ENCODE results near the gene FTH1. TPM values are rescaled to one million over a fixed set of nuclear protein-coding genes. Genes with fewer than 3 reads are reported as not detected.

FTH1 gene
- total RNA-seq, 2 donors from 2014 or later: 2,226 to 2,809 TPM

GRCh38 chr11:61924064-61924455 lies 43.4 kb downstream of the FTH1 start:
- TF ChIP-seq, protein P1, sequence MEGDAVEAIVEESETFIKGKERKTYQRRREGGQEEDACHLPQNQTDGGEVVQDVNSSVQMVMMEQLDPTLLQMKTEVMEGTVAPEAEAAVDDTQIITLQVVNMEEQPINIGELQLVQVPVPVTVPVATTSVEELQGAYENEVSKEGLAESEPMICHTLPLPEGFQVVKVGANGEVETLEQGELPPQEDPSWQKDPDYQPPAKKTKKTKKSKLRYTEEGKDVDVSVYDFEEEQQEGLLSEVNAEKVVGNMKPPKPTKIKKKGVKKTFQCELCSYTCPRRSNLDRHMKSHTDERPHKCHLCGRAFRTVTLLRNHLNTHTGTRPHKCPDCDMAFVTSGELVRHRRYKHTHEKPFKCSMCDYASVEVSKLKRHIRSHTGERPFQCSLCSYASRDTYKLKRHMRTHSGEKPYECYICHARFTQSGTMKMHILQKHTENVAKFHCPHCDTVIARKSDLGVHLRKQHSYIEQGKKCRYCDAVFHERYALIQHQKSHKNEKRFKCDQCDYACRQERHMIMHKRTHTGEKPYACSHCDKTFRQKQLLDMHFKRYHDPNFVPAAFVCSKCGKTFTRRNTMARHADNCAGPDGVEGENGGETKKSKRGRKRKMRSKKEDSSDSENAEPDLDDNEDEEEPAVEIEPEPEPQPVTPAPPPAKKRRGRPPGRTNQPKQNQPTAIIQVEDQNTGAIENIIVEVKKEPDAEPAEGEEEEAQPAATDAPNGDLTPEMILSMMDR (conservative IDR thresholded peaks at IDR 0.05): no peak
- no peaks in the 10 kb centered on the region for H3K27me3 ChIP-seq (ENCODE audit: control insufficient read depth, insufficient read depth, low read length, poor library complexity, severe bottlenecking)
- H3K9ac ChIP-seq (ENCODE audit: extremely low read depth, low read length, poor library complexity, severe bottlenecking): no peak overlapping the region
- Mint-ChIP-seq H3K9me3 (no peaks in the 10 kb centered on the region), H3K4me3 (no peak overlapping the region), H3K4me1 (peaks cover 42% of the 10 kb centered on the region), H3K36me3 (ENCODE audit: low read depth) (no peaks in the 10 kb centered on the region), H3K27ac (peak overlapping the region; percentile 44), H3K27me3 (ENCODE audit: insufficient read depth) (peaks cover 1% of the 10 kb centered on the region)
- DNase-seq: no peak
- H3K9me3 ChIP-seq (ENCODE audit: control insufficient read depth, low read length): no peaks in the 10 kb centered on the region
- H3K4me3 ChIP-seq (ENCODE audit: low read length): no peak overlapping the region
- whole genome bisulfite sequencing, 2 experiments (ENCODE audit: insufficient coverage in 1 of 2, insufficient read length in 1 of 2): 91 to 93% methylated on average over 5 to 6 of the region's 6 CpGs
- H3K36me3 ChIP-seq (ENCODE audit: control insufficient read depth, insufficient read depth, low read length): no peaks in the 10 kb centered on the region
- peaks cover 17% of the 10 kb centered on the region for H3K4me1 ChIP-seq (ENCODE audit: control insufficient read depth, insufficient read depth, low read length)
- no peak overlapping the region for H3K27ac ChIP-seq (ENCODE audit: low read depth, low read length)

- Mint-ChIP-seq H3K9me3 (no peaks in the 10 kb centered on the region), H3K4me1 (peaks cover 48% of the 10 kb centered on the region), H3K27me3 (ENCODE audit: insufficient read depth) (peaks cover 7% of the 10 kb centered on the region), H3K4me3 (peak overlapping the region; percentile 15), H3K27ac (peak overlapping the region; percentile 88), H3K36me3 (ENCODE audit: low read depth) (no peaks in the 10 kb centered on the region)
- WGBS, 2 experiments (ENCODE audit: insufficient coverage in 1 of 2, insufficient read length in 1 of 2): 51 to 54% methylated on average over 8 to 18 of the region's 18 CpGs
- no peak overlapping the region for H3K27ac ChIP-seq (ENCODE audit: low read depth, low read length)
- H3K27me3 ChIP-seq (ENCODE audit: control insufficient read depth, insufficient read depth, low read length, poor library complexity, severe bottlenecking): peaks cover 1% of the 10 kb centered on the region
- H3K9ac ChIP-seq (ENCODE audit: extremely low read depth, low read length, poor library complexity, severe bottlenecking): peak overlapping the region; percentile 29
- H3K36me3 ChIP-seq (ENCODE audit: control insufficient read depth, insufficient read depth, low read length): no peaks in the 10 kb centered on the region
- peaks cover 17% of the 10 kb centered on the region for H3K4me1 ChIP-seq (ENCODE audit: control insufficient read depth, insufficient read depth, low read length)
- no peak overlapping the region for H3K4me3 ChIP-seq (ENCODE audit: low read length)
- H3K9me3 ChIP-seq (ENCODE audit: control insufficient read depth, low read length): no peaks in the 10 kb centered on the region
- DNase-seq: peak; percentile 81
- TF ChIP-seq, protein P1 (conservative IDR thresholded peaks at IDR 0.05): no peak
Measured at GRCh38 chr11:61923166-61924063, 44.0 kb downstream of the FTH1 start.

DNA sequence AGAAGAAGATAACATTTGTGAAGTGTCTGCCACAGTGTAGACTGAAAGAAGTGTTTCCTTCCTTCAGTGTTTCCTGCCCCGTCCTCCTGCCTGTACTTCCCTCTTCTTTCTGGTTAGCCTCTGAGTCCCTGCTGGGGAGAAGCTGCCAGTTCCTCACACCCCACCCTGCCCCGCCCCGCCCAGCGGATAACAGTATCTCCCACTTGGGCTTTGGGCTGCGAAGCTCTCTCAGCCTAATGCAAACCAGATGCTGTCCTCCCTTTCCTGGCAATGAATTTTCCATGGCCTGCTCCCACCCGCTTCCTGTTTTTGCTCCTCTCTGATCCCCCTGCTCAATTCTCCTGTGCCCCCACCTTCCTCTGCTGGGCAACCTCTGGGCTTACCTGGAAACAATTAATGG lies 44.9 kb downstream of the FTH1 start:
- H3K27me3 ChIP-seq (ENCODE audit: control insufficient read depth, insufficient read depth, low read length, poor library complexity, severe bottlenecking): peaks cover 10% of the 10 kb centered on the region
- no peak overlapping the region for H3K9ac ChIP-seq (ENCODE audit: extremely low read depth, low read length, poor library complexity, severe bottlenecking)
- H3K9me3 ChIP-seq (ENCODE audit: control insufficient read depth, low read length): no peaks in the 10 kb centered on the region
- Mint-ChIP-seq H3K36me3 (ENCODE audit: low read depth) (no peaks in the 10 kb centered on the region), H3K27me3 (ENCODE audit: insufficient read depth) (peaks cover 15% of the 10 kb centered on the region), H3K27ac (peak overlapping the region; percentile 88), H3K9me3 (no peaks in the 10 kb centered on the region), H3K4me3 (peak overlapping the region; percentile 15), H3K4me1 (peaks cover 56% of the 10 kb centered on the region)
- TF ChIP-seq, protein P1 (conservative IDR thresholded peaks at IDR 0.05): no peak
- H3K27ac ChIP-seq (ENCODE audit: low read depth, low read length): no peak overlapping the region
- H3K36me3 ChIP-seq (ENCODE audit: control insufficient read depth, insufficient read depth, low read length): no peaks in the 10 kb centered on the region
- DNase-seq: peak; percentile 64
- WGBS, 2 experiments (ENCODE audit: insufficient coverage in 1 of 2, insufficient read length in 1 of 2): 65 to 73% methylated on average over 2 to 6 of the region's 6 CpGs
- peaks cover 17% of the 10 kb centered on the region for H3K4me1 ChIP-seq (ENCODE audit: control insufficient read depth, insufficient read depth, low read length)
- H3K4me3 ChIP-seq (ENCODE audit: low read length): no peak overlapping the region

All from endodermal cell (in vitro differentiated cells).